Central memory CD4-positive, alpha-beta T cell (primary cell): ENCODE data around the gene SCRN2.

ENCODE experiments used
- DNase-seq: peaks from one replicate; pipeline ENCODE4 v3.0.0; 2022
- total RNA-seq, 3 experiments: gene quantifications; one replicate each; lab custom pipeline; 2026; lab: John Stamatoyannopoulos, UW

Gene SCRN2
- 9.3 to 27.0 (median 20.9) reads per million in 3 experiments for total RNA-seq

DNA sequence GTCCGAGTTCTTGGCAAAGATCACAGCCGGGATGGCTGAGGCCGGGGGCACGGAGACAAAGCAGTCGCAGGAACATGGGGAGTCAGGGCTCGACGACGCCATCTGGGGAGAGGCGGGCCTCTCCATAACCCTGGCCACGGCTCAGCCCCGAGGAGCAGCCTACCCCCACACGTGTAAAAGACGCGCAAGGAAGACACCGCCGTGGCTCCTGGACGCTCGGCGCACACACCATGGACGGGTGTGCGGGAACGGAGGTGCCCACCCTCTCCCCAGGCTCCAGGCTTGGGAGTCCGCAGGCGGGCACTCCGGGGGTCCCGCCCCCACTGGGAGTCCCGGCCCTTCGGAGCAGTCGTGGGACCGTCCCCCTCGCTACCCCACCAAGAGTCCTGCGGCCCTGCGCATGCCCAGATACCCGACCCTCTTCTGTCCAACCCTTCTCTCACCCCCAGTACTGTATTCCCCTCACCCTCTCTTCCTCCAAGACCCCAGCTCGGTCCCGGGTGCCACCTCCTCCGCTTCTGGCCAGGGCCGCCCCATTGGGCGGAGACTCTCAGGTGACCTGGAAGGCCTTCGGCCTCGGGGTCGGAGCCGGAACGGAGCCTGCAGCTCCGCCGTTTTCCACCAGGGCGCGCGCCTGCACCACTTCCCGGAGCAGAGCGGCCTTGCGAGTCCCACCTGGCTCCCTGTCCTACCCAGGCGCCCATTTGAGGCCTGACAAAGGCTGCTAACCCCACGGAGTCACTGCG lies at the start of gene SCRN2:
Gene SCRN2 (minus strand): TSS at position 532 of the 746 bp plus-strand sequence. CDS start 430 bp downstream, at position 102.
- DNase-seq, result peak; percentile 76

DNA sequence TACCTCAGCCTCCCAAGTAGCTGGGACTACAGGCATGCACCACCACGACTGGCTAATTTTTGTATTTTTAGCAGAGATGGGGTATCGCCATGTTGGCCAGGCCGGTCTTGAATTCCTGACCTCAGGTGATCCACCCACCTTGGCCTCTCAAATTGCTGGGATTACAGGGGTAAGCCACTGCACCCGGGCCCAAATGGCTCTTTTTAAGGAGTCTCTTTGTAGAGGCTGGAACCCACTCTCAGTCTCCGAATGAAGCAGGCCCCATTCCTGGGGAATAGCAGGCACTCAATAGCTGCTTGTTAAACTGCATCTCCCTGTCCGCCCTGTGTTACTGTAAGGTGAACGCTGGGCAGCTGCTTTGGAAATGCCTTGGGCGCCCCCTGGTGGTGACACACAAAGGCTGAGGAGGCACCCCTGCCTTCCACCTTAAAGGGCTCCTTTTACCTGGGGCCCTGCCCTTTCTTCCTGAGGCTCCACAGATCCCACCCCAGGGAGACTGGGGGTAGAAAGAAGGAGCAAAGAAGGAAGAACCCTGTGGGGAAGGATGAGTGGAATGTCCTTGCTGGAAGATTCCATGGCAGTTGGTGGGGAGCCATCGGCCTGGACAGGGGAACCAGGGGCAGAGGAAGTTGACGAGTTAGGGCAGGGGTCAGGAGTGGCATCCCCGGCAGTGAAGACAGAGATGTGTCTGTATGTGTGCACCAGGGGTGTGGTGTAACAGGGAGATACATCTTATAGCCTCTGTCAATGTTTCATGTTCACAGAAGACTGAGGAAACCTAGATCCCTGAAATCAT lies 48.9 kb upstream of the SCRN2 start:
- DNase-seq, result peak; percentile 83

DNA sequence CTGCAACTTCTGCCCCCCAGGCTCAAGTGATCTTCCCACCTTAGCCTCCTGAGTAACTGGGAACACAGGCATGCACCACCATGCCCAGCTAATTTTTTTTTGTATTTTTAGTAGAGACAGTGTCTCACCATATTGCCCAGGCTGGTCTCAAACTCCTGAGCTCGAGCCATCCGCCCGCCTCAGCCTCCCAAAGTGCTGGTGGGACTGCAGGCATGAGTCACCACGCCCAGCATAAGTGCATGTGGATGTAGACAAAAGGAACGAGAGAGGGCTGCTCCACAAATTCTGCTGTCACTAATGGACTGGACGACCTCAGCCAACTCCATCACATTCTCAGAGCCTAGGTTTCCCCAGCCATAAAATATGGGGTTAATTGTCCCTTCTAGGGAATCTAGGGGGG lies 47.2 kb upstream of the SCRN2 start:
- DNase-seq, result no peak

DNA sequence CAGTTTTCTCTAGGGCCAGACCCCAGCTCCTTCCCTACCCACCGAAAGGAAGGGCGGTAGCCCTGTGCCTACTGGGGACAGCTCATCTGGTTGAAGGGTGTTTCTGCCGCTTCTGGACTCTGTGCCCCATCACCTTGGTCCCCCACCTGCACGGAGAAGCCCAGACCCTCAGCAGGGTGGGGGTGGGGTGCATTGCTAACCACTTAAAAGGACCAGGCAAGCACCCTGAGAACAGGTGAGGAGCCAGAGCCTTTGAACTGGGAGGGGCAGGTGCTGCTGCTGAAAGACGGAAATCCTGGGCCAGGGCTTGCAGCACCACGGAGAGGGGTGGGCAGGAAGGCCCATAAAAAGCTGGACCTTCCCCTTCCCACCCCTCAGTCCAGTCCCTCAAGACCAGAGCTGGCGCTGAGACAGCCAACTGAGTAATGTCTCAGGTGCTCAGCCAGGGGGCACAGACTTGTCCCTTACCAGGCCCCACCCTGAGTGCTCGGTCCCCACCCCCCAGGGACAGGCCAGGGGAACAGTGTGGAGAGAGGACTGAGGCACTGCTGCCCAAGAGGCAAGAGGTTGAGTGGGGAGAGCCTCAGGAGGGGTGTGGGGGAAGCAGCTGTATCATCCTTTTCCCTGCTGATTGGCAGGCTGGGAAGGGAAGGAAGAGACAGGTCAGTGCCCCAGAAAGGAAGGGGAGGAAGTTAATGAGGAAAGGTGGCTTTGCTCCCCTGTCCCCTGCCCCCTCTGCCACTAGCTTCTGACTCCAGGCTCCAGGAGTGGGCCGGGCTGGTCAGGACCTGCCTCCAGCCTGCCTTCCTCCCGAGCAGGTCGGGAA lies 44.0 kb upstream of the SCRN2 start:
- peak; percentile 7 for DNase-seq

DNA sequence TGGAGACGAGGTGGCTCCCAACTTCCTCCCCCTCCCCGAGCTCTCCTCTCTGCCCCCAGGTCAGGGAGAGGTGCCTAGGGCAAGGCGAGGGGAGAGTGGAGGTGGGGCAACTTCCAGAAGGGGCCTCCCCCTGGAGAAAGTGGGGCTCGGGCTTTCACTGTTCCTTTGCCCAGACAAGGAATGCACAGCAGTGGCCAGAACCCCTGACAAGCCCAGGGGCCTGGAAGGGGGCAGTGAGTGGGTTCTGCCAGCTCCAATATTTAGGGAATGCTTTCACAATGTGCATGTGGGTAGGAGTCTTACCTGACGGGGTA lies 43.3 kb upstream of the SCRN2 start:
- DNase-seq, result no peak

DNA sequence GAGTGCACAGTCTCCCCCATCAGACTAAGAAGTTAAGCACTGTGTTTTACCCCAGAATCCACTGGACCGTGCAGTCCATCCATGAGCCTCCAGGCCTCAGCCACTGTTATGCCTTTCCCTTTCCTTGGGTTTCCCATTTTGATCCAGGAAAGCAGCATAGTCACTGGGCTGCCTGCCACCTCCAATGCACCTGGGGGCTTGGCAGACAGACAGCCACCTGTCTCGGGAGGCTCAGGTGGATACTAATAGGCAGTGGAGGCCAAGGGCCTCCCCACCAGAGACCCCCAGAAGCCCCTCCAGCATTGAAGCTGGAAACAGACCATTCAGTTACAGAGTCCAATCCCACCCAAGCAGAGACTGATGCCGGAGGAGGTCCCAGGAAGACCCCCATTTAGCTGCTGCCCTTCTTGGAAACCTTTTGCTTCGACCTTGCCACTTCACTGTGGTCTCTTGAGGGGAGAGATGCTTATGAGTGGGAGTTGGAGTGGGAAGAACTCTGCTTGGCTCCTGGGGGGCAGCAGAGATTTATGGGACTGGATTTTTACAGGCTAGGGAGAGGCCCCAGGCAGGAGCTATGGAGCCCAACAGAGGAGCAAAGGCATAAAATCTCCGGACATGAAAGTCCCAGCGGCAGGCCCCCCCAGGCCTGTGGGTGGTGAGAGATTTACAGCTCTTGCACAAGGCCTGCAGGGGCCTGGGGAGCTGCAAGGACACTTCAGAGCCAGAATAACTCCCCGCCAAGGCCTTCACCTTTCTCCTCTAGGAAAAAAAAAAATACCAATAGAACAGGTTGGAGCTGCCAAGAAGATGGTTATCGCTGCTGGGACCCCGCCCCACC lies 42.7 kb upstream of the SCRN2 start:
- no peak for DNase-seq

DNA sequence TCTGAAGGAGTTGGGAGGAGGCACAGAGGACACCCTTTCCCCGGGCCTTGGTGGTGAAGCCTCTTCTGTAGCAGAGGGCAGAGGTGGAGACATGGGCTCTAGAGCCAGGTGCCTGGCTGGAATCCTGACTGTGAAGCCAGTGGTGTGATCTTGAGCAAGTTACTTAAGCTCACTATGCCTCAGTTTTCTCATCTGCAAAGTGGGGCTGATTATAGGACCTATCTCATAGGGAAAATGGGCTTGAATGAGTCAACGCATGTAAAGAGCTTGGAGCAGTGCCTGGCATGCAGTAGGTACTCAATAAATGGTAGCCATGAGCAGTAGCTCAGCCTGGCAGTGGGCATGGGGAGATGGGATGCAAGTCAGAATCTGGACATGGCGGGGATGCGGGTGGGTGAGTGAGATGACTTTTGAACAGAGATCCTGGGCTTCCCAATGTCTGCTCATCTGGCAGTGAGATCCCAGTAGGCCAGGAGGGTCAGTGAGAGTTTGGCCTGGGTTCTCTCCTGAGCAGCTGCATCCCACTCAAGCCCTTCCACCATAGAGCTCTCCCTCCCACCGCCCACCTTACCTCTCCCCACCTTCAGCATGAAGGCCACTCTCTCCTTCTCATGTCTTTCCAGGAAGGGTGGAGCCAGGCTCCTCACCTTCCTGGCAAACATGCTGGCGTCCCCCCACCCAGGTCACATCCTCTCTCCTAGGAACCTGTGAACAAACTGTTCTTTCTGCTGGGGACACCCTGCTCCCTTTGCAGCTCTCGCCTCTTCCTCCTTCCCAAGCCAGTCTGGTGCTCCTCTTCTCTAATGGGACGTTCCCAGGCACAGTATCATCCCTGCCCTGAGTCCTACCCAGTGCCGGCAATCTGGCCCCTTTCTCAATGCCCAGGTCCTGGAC lies 41.9 kb upstream of the SCRN2 start:
- DNase-seq, result no peak

DNA sequence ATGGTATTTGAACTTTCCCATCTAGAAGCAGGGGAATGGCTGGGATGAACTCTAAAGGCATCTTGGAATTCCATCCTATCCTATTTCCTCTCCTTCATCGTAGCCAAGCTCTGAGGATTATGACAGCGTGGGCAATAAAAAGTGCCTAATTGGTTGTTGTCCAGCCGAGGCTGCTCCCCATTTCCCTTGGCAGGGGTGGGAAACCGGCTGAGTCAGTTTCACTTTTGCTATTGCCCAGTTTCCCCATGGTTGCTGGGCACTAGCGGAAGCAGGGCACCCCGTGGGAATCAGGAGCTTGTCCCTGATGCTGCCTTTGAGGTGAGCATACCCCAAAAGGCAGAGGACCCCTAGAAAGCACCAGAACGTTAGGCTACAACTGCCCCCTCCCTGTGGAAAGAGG lies 41.2 kb upstream of the SCRN2 start:
- no peak for DNase-seq

DNA sequence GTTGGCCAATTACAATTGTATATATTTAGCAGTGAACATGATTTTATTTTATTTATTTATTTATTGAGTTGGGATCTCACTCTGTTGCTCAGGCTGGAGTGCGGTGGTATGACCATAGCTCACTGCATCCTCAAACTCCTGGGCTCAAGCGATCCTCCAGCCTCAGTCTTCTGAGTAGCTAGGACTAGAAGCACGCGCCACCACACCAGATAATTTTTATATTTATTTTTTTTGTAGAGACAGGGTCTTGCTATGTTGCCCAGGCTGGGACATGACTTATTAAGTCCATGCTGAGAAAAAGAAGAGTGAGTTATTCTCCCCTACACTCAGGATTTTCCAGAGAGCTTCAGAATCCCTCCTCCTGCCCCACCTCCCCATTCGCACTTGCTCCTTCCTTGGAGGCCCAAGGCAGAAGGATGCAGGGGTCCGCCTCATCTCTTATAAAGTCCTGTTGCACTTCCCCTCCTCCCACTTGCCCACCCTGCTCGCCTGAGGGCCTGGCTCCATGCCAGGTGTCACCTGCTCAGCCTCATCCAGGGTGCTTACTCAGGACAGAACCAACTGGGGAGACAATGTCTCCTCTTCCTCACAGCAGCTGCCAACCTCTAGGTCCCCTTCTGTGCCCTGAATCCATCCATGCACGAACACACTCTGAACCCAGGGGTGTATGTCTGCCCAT lies 38.8 kb upstream of the SCRN2 start:
- no peak for DNase-seq

DNA sequence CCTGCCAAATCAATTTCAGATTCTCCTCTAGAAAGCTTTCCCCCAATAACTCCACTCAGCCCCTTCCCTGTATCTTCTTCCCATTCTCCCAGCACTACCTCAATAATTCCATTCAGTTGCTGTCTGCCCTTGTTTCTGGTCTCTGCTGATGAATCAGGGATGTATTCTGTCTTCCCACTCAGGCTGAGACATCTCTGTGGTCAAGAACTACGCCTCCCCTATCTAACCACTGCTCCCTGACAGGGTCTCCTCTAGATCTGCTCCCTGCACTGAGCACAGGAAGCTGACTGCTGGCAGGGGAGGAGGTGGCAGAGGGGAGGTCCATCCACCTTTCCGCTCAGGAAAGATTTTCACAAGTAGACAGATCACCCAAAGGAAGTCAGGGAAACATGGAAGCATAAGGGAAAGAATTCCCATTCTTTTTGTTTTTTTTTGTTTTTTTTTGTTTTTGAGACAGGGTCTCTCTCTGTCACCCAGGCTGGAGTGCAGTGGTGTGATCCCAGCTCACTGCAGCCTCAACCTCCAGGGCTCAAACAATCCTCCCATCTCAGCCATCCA lies 38.0 kb upstream of the SCRN2 start:
- DNase-seq, result no peak

DNA sequence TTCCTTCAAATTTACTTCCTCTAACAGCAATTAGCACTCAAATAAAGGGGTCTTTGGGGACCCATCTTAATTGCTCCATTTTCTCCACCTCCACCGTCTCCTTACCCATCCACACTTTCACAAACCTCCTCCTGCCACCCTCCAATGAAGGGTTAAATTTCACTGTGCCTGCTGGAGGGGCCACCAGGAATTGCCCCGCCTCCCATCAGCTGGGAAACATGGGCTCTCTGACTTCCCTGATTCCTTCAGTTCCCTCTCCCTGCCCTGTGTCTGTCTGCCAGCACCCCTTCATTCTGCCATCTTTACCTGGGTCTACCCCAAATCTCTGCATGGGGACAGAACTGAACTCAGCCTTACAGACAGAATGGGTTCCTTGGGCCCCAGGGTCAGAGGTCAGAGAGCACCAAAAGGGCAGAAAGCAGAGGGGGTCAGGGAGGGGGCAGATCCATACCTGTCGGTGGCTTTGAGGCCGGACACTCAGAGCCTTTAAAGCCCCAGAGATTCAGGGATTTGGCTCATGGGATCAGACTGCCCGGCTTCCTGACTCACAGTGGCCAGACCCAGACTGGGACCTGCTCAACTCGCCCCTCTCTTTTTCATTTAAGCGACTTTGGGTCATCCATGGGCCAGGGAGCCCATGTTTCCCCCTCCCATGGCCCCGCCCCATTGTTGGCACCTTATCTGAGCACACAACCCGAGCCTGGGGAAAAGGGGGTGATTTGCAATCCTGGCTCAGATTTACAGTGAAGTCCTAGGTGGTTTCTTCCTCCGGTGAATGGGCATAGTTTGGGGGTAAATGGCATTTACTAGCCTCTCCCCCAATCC lies 37.3 kb upstream of the SCRN2 start:
- no peak for DNase-seq

DNA sequence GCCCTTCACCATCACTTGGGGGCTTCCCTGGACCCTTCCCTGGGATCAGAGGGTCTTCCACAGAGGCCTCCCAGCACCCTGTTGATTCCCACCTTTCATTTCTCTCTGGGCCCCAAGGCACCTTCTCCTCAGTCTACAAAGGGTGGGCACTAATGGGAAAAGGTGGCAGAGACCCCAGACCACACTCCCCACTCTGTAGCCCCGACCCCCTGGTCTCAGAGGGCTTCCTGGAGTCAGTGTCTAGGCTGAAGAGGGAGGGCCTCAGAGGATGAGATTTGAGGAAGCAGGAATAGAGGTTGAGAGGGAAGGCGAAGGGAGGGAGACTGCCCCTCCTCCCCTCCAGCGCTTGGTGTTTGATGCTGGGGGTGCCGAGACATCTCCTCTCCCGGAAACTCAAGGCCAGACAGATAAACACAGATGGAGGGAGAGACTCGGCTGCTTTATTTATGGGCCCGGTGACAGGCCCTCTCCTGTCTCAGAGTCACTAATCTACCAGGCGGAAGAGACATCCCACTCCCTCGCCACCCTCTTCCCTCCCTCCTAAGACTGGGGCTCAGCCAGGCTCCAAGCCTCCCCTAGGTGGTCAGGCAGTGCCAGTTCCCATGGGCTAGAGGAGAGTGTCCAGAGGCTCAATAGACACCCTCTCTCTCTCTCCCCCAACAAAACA lies 36.4 kb upstream of the SCRN2 start:
- DNase-seq, result no peak

DNA sequence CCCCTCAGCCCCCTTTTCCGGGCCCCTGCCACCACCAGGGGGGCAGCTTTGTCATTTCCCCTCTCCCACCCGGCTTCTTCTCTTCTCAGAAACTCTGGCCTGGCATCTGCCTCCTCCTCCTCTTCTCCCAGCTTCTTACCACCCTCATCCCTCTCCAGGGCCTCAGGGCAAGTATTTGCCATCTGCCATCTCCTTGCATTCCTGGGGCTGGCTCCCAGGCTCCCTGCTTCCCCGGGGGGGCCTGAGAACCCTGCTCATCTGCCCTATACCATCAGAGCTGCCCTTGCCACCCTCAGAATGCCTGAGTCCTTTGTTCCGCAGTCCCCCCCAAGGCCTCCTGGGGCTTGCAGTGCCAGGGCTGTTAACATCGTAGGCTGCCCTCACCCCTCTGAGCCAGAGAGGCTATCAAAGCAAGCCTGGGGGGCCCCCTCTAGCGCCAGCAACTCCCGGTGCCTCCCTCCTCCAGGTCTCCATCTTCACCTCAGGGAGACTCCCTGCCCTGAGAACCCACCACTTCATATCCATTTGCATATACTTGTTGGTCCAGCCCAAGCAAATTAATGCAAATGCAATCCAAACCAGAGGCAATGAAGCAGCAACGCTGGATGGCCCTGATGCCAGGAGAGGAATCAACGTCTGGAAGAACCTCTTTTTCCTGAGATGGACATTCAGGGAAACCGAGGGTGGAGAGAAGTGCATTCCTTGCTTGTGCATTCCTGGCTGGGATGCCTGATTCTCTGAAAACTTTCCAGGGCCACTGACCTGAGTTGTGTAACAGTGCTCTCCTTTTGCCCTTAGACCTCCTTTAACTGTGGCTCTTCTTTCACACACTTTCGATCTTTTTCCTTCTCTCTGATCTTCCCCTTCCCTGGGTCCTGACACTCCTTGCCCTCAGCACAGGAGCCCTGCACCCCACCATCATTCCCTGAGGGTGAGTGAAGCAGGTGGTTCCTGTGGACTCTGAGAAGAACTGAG lies 34.2 kb upstream of the SCRN2 start:
- DNase-seq, result no peak

DNA sequence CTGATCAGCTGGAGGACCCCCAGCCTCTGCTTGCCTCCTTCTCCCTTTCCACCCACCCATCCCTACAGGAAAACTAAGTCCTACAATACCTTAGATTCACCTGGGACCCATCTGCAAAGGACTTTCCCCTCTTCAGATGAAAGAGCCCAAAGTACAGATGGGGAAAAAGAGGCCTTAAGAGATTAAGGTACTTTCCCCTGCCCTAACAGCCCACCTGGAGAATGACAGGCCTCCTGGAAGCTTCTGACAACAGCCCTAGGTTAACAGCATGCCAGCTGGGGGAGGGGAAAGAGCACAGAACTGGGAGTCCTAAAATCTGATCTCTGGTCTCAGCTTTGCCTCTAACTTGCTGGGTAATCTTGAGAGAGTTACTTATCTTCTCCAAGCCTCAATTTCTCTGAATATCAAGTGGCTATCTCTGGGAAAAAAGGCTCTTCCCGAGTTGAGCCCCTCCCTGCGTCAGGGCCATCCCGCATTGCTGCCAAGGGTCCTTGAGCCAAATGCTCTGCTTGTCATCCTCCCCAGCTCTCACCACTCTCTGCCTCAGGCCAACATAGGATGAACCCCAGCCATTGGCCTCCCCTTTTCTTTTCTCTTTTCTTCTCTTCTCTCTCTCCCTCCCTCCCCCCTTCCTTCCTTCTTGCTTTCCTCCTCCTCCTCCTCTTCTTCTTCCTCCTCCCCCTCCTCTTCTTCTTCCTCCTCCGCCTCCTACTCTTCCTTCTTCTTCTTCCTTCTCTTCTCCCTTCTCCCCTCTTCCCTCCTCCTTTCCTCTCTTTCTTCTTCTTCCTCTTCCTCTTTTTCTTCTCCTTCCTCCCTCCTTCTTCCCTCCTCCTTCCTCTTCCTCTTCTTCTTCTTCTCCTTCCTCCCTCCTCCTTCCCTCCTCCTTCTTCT lies 32.4 kb upstream of the SCRN2 start:
- no peak for DNase-seq

DNA sequence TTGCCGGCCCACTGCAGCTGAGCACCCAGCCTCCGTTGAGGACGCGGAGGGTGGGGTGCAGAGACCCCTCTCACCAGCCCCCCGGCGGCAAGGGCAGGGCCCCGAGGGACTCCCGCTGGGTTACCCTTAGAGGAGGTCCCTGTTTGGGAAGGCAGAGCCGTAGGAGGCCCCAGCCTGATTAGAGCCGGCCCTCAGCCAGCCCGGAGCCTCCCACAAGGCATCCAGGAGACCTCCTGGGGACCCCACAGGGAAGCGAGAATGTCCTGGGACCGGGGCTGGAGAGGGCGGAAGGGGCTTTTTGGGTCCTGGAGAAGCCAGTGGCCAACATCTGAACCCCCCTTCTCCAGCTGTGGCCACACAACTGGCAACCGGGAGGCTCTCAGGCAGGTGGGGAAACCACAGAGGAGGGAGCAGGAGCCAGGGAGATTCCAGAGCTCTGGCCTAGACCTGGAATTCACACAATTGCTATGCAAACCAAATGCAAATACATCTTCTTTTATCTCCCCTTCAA lies 31.6 kb upstream of the SCRN2 start:
- DNase-seq, result no peak

DNA sequence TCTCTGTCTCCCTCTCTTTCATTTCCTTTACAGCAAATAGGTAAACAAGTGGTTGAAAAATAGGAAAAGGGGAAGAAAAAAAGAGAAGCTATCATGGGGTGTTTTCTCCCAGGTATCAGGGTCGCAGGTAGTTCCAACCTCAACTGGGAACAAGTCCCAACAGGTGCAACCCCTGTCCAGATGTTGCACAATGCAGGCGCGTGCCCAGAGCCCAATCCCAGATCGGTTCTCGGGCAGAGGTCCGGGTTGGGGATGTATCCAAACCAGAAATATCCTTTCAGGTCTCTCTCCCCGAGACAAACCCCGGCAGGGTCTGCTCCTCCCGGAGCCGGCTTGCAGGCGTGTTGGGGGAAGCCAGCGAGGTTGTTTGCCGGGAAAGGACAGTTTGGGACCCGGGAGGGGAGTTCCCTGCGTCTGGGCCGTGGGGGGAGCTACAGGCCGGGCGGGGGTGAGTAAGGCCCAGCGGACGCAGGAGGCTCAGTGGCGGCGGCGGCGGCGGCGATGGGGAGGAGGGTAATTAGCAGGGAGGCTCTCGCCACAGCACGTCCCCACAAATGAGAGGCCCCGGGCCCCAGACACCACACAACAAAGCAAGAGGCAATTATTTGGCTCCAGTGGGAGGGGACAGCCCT lies 31.1 kb upstream of the SCRN2 start:
- no peak for DNase-seq
